PC-3 (cell line): ENCODE measurements around the gene CC2D2A. TPM values are rescaled to one million over a fixed set of nuclear protein-coding genes. Genes with fewer than 3 reads are reported as not detected.

Experiments
- ATAC-seq: fragments of 200-7000 bp; cut with Tn5 transposase; 2 replicates; pipeline ENCODE4 v1.9.1; 2020; ENCODE audit warnings: mild to moderate bottlenecking, moderate library complexity
- BruUV-seq: library from RNA; stranded (reverse); fragments of 400-500 nt; replicated peaks from 2 replicates; lab custom pipeline; 2021; lab: Mats Ljungman, UMichigan
- CTCF ChIA-PET: fragments of 300-600 bp; sonication (Branson Sonifier 250); formaldehyde crosslinking; loops from one replicate; lab custom pipeline; 2022; ENCODE audit warnings: antibody characterized with exemption; lab: Charles Lee
- POLR2A ChIA-PET: fragments of 300-600 bp; sonication (Branson Sonifier 250); formaldehyde crosslinking; loops from one replicate; lab custom pipeline; 2022; ENCODE audit warnings: antibody characterized with exemption; ENCODE audit not compliant: unreplicated experiment; lab: Charles Lee
- DNase-seq: peaks from one replicate; pipeline ENCODE4 v3.0.0-alpha.2; 2015
- H2AFZ ChIP-seq: fragments of 300-600 bp; sonication (generic); 2 replicates; pipeline ENCODE4 v1.6.0; 2016; ENCODE audit warnings: antibody characterized with exemption, low read length
- H3F3A ChIP-seq: fragments of 300-600 bp; sonication (generic); one replicate; pipeline ENCODE4 v1.6.0; 2017; ENCODE audit warnings: antibody characterized with exemption, low read length, control low read depth, mild to moderate bottlenecking; ENCODE audit not compliant: unreplicated experiment
- H3K27ac ChIP-seq: fragments of 300-600 bp; sonication (generic); 2 replicates; pipeline ENCODE4 v1.5.1; 2016; ENCODE audit warnings: mild to moderate bottlenecking, low read length
- H3K27me3 ChIP-seq: fragments of 300-600 bp; sonication (generic); 2 replicates; pipeline ENCODE4 v1.6.1; 2016; ENCODE audit warnings: low read length, mixed read lengths
- H3K36me3 ChIP-seq: fragments of 300-600 bp; sonication (generic); 2 replicates; pipeline ENCODE4 v1.6.1; 2016; ENCODE audit warnings: low read depth, mixed run types, low read length, mixed read lengths
- H3K4me1 ChIP-seq: fragments of 300-600 bp; sonication (generic); 2 replicates; pipeline ENCODE4 v1.5.1; 2016; ENCODE audit warnings: low read length; ENCODE audit not compliant: insufficient read depth
- H3K4me2 ChIP-seq: fragments of 300-600 bp; sonication (generic); 2 replicates; pipeline ENCODE4 v1.6.0; 2016; ENCODE audit warnings: low read length
- H3K4me3 ChIP-seq: fragments of 300-600 bp; sonication (generic); 2 replicates; pipeline ENCODE4 v1.5.1; 2016; ENCODE audit warnings: mild to moderate bottlenecking, low read length, mixed read lengths
- H3K79me2 ChIP-seq: fragments of 300-600 bp; sonication (generic); 2 replicates; pipeline ENCODE4 v1.6.1; 2017; ENCODE audit warnings: low read length, mixed read lengths
- H3K9ac ChIP-seq: fragments of 300-600 bp; sonication (generic); 2 replicates; pipeline ENCODE4 v1.6.0; 2016; ENCODE audit warnings: mild to moderate bottlenecking, low read length
- H3K9me2 ChIP-seq: fragments of 300-600 bp; sonication (generic); replicated peaks from 2 replicates; pipeline ENCODE4 v1.6.1; 2016; ENCODE audit warnings: mixed run types, low read length, mixed read lengths
- H3K9me3 ChIP-seq: fragments of 300-600 bp; sonication (generic); 2 replicates; pipeline ENCODE4 v1.6.1; 2016; ENCODE audit warnings: low read length, mixed read lengths
- H4K20me1 ChIP-seq: fragments of 300-600 bp; sonication (generic); 2 replicates; pipeline ENCODE4 v1.6.1; 2016; ENCODE audit warnings: low read length, mixed read lengths
- CTCF ChIP-seq: fragments of 300-600 bp; sonication (generic); conservative IDR thresholded peaks from 2 replicates; pipeline ENCODE4 v1.5.1; 2017; ENCODE audit warnings: antibody characterized with exemption, low read depth, mild to moderate bottlenecking, low read length
- EZH2 ChIP-seq: fragments of 300-600 bp; sonication (generic); IDR thresholded peaks from one replicate; pipeline ENCODE4 v1.6.1; 2017; ENCODE audit warnings: antibody characterized with exemption, mild to moderate bottlenecking, low read length; ENCODE audit not compliant: unreplicated experiment
- EZH2phosphoT487 ChIP-seq: fragments of 300-600 bp; sonication (generic); IDR thresholded peaks from 2 replicates; pipeline ENCODE4 v1.6.1; 2018; ENCODE audit warnings: mild to moderate bottlenecking, antibody characterized with exemption, low read length, borderline replicate concordance
- intact Hi-C: fragments of 100-400 bp; cut with micrococcal nuclease; formaldehyde crosslinking; loops from 2 replicates; pipeline ENCODE4 v1.9.0; 2023
- total RNA-seq: library from RNA; depleted of rRNA; stranded (reverse); fragments of >200 nt; gene quantifications from 2 replicates; pipeline ENCODE4 v1.2.3, GENCODE V29; 2014

The CC2D2A gene
- total RNA-seq, 1 experiment from 2014 or later = 13.4 TPM

GRCh38 chr4:15568821-15569220 is 99.1 kb downstream of the CC2D2A start:
- Histone ChIP-seq H3K4me3 (no peak overlapping the region), H3K36me3 (no peaks in the 10 kb centered on the region), H2AFZ (no peak overlapping the region), H4K20me1 (no peaks in the 10 kb centered on the region), H3K79me2 (no peaks in the 10 kb centered on the region), H3K27me3 (no peaks in the 10 kb centered on the region), H3K4me2 (no peak overlapping the region), H3F3A (no peaks in the 10 kb centered on the region), H3K9ac (no peak overlapping the region), H3K9me2 (no peaks in the 10 kb centered on the region), H3K9me3 (no peaks in the 10 kb centered on the region), H3K27ac (no peak overlapping the region), H3K4me1 (no peaks in the 10 kb centered on the region)
- ATAC-seq = no peak
- ChIA-PET POLR2A (no interaction called here), CTCF (no interaction called here)
- BruUV-seq = no TSS peak
- intact Hi-C loops = no loop called here
- TF ChIP-seq CTCF (no peak), EZH2phosphoT487 (no peak), EZH2 (no peak)
- no peak for DNase-seq

GRCh38 chr4:15569746-15570145 is 100.1 kb downstream of the CC2D2A start:
- DNase-seq = no peak
- POLR2A ChIA-PET = no interaction called here
- CTCF ChIA-PET = no interaction called here

More at GRCh38 chr4:15569746-15570145, 100.1 kb downstream of the CC2D2A start:
- intact Hi-C loops = loop anchor here (2.0 kb wide), 1 partner anchor 71 kb away; no protein-coding TSS in a partner anchor
- ATAC-seq = no peak
- Histone ChIP-seq H3K27ac (no peak overlapping the region), H2AFZ (no peak overlapping the region), H3K36me3 (no peaks in the 10 kb centered on the region), H3F3A (no peaks in the 10 kb centered on the region), H3K79me2 (no peaks in the 10 kb centered on the region), H3K9me3 (no peaks in the 10 kb centered on the region), H3K4me3 (no peak overlapping the region), H3K4me1 (no peaks in the 10 kb centered on the region), H3K9me2 (no peaks in the 10 kb centered on the region), H3K9ac (no peak overlapping the region), H3K4me2 (no peak overlapping the region), H3K27me3 (no peaks in the 10 kb centered on the region), H4K20me1 (no peaks in the 10 kb centered on the region)
- no TSS peak for BruUV-seq
- TF ChIP-seq EZH2phosphoT487 (no peak), CTCF (no peak), EZH2 (no peak)
